NCI-H82 treated with DMSO at 0.1 percent for 48 hours (cell line): ENCODE measurements around the gene SERPINI1.

Experiments
- DNase-seq: peaks from one replicate; lab custom pipeline; 2025; ENCODE audit not compliant: unreplicated experiment; lab: John Stamatoyannopoulos, UW

SERPINI1 gene, protein sequence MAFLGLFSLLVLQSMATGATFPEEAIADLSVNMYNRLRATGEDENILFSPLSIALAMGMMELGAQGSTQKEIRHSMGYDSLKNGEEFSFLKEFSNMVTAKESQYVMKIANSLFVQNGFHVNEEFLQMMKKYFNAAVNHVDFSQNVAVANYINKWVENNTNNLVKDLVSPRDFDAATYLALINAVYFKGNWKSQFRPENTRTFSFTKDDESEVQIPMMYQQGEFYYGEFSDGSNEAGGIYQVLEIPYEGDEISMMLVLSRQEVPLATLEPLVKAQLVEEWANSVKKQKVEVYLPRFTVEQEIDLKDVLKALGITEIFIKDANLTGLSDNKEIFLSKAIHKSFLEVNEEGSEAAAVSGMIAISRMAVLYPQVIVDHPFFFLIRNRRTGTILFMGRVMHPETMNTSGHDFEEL

DNA sequence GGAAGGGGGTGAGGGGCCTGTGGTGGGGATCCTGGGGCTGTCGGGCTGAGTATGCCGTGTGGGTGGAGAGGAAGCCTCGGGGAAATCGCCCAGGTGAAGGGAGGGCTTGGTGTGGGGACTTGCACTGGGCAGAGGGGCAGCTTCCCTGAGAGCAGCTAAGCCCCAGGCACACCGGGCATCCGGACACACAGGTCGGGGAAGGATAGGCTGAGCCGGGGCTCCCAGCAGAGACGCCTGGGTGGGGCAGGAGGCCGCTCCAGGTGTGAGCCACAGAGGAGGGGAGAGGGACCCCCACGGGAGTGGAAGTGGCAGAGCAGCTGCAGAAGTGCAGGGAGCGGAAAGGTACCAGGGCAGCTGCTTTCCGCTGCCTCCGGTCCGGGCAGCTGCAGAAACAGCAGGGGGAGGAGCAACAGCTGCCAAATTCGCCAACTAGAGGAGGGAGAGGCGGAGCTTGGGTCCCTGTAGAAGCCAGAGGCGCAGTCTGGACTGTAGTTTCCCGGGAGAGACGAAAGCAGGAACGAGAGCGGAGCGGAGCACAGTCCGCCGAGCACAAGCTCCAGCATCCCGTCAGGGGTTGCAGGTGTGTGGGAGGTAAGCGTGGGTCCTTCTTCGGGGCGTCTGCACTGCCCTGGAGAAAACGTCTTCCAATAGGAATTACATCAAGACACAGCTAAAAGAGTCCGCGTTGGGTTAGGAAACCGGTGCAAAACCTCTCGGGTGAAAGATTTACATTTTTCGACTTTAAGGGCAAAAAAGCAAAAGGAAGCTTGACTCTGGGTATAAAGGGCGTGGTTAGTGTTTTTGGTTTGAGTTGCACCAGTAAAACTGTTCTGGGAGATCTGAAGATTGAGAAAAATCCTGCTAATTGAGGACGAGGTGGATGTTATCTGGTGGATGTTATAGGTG, at the start of gene SERPINI1:
Gene SERPINI1 (plus strand): TSS at position 489 of the 906 bp plus-strand sequence. CDS start 53,408 bp downstream, outside the sequence.
- peak; percentile 93 for DNase-seq

GRCh38 chr3:167691366-167691765, 44.2 kb upstream of the SERPINI1 start:
- no peak for DNase-seq

GRCh38 chr3:167694121-167694520, 41.4 kb upstream of the SERPINI1 start:
- DNase-seq, result no peak

DNA sequence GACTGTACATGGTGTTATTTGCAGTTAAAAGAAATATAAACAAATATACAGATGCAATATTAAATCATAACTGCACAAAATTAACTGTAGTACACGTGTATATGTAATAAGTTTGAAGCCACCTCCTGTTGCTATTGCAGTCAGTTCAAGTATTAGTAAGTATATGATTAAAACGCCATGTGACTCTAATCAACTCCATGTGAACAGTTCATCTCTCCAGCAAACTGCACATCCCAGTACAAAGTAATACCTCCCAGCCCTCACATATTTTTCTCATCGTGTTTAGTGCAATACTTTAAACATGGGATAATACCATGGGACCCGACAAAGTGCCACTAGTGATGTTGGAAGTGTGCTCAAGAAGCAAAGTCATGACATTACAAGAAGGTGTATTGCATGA, 35.5 kb upstream of the SERPINI1 start:
- DNase-seq, result no peak

DNA sequence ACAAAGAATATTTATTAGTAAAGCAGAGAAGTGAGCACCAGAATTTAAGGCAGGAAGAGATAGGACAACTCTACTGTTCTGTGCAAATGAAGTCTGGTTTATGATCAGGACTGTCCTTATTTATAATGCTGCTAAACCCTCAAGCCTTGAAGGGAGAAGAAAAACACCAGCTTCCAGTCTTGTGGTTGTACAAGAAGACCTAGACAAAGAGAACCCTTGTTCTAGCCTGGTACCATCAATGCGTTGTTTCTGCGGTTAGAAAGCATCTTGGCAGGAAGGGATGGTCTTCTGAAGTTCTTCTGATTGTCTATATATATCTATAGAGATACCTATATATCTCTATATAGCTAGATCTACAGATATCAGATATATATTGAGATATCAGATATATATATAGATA, 34.6 kb upstream of the SERPINI1 start:
- no peak for DNase-seq

DNA sequence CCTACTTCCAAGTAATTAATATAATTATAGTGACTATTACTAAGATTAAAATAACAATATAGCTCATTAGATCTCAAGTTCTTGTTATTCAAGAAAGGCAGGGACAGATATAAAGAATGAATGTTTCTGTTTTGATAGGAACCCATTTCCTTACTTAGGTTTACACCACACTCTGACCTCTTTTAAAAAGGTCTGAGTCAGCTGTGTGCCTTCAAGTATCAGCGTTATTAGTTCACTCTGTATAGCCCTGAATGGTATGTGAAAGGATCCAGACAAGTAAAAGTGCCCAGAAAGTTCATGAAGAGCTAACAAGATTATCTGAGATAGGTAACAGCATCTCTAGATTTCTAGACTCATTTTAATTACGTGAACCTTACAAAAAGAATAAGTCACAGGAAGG, 29.7 kb upstream of the SERPINI1 start:
- DNase-seq, result no peak

GRCh38 chr3:167709690-167710089, 25.8 kb upstream of the SERPINI1 start:
- DNase-seq, result no peak

DNA sequence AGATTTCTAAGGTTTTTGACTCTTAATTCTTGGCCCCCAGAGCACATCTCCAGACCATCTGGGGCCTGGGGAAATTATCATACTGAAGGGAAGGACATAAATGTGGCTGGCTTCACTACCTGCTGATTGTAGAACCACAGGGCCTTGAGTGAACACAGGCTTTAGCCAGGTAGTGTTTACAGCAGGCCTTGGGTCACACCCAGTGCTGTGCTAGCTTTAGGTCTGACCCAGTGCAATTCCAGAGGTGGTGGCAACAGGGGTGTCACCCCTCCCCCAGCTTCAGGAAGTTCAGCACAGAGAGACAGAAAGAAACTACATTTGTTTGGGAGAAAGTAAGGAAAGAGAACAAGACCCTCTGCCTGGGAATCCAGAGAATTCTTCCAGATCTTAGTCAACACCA, 25.0 kb upstream of the SERPINI1 start:
- DNase-seq, result no peak

DNA sequence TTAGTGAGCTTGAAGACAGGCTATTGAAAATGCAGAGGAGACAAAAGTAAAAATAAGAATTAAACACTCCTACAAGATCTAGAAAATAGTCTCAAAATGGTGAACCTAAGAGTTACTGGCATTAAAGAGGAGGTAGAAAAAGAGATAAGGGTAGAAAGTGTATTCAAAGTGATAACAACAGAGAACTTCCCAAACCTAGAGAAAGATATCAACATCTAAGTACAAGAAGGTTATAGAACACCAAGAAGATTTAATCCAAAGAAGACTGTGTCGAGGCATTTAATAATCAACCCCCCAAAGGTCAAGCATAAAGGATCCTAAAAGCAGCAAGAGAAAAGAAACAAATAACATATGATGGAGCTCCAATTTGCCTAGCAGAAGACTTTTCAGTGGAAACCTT, 24.1 kb upstream of the SERPINI1 start:
- no peak for DNase-seq

DNA sequence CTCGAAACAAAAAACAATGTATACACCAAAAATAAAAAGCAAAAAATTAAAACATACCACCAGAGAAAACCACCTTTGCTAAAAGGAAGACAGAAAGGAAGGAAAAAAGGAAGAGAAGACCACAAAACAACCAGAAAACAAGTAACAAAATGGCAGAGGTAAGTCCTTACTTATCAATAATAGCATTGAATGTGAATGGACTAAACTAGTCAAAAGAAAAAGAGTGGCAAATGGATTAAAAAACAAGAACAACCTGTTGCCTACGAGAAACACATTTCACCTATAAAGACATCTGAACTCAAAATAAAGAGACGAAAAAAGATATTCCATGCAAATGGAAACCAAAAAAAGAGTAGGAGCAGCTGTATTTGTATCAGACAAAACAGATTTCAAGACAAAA, 23.1 kb upstream of the SERPINI1 start:
- no peak for DNase-seq

- DNase-seq, result no peak
Observed at GRCh38 chr3:167714871-167715270, 20.6 kb upstream of the SERPINI1 start.

DNA sequence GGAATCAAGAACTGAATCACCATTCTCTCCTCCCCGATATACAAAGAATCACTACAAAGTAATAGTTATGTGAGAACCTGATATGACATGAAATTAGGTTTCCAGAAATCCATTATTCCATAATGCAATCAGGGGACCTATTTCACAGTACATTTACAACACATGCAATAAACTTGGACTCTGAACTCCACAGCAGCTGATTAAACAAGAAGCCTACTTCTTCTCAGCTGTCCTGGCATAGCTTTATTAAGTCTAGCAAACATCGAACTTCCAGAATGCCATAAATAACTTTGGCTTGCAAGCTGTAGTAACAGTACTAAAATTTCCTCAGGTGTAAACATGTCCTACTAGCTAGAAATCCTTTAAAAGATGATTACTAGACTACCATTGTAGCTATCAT, 18.6 kb upstream of the SERPINI1 start:
- no peak for DNase-seq

DNA sequence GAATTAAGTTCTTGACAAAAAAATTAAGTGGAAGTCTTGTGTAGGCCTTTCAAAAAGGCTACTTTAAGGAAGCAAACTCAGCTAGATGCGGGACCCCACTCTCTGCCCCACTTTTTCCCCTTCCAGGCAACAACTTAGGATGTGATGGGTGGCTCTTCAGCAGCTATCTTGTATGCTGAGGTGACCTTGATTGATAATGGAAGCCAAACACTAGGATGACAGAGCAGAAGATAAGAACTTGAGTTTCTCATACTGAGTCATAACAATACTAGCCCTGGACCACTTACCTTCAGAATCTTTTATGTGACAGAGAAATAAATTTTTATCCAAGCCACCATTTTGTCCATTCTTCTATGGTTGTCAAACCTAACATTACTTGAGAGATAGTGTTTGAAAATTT, 16.9 kb upstream of the SERPINI1 start:
- no peak for DNase-seq

DNA sequence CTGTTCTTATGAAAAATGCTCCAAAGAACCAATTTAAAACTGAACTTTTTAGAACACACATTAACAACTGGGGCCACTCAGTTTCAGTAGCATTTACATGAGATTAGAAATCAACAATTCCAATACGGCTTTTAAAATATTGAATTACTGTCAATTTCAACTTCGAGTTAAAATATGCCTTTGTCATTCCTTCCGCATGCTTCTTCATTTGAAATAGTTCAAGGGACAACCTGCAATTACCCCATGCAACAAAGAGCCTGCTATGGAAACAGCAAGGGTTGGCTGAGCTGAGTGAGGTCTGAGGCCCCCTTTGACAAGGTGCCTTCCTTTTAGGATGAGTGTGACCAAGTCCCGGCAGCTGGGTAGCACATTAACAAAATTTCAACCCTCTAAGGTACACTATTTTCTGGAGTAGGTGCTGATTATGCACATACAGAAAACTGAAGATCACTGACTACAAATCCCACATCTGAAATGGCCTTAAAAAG, 12.5 kb upstream of the SERPINI1 start:
- no peak for DNase-seq

- DNase-seq, result no peak
Observed at GRCh38 chr3:167723872-167724271, 11.6 kb upstream of the SERPINI1 start.

DNA sequence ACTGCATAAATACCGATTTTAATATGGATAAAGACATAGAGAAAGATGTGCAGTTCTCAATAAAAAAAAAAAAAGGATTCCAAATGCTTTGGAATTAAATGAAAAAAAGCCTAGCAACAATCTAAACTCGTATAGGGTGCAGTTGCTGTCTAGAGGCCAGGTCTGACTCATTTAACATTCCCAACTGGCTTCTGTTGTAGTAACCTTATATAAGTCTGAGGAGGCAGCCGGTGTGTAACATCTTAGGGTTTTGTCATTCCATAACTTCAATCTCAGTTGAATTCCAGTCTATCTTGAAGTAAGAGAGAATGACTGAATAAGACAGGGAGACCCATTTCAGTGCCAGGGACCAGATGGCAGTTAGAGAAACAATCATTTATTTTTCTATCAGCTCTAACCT, 7.3 kb upstream of the SERPINI1 start:
- no peak for DNase-seq

GRCh38 chr3:167728632-167729323, 6.7 kb upstream of the SERPINI1 start:
- DNase-seq, result no peak

GRCh38 chr3:167729591-167729990, 5.9 kb upstream of the SERPINI1 start:
- DNase-seq, result no peak

DNA sequence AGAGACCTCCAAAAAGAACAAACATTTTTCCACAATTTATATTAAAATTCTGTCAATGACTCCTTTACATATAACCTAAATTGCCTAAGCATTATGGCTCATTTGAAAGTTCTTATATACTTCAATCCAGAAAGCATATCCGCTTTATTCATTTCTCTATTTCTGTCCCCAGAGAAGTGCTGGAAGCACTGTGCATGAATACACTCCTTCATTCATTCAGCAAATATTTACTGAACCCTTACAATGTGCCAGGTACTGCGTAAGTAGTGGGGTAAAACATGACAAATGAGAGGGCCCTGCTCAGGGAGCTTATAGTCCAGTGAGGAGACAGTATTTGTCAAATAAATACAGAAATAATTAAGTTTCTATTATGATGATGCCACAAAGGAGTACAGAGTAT, 4.1 kb upstream of the SERPINI1 start:
- DNase-seq, result no peak

DNA sequence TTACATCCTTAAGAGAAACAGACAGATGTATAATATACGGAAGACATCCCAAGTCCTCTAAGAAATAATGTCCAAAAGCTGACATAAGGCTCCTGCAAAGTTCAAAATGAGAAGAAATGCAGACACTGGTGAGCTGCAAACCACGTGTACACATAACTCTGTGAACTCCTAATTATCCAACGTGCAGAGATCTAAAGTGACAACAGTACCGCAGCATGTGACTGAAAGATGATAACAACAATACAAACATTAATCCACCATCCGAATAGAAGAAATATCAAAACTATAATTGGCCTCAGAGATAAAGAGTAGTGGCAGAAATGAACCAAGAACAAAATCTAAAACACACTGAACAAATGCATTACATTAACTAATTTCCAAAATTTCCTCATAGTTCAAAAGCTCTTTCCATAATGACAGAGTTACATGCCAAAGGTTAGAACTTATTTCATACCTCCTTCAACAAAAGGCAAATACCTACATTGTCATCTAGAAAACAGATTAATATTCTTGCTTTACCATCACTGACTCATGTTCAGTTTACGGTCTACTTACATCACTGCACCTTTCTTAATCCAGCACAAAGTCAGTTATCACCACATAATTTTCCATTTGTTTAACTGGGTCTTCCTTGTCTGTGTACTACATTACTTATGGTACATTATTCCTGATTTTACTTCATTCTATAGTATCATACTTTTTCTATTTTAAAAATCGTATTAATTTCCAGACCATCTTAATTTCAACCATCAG, 3.0 kb upstream of the SERPINI1 start:
- DNase-seq, result no peak
